Activated gamma-delta T cell treated with anti-CD3 and anti-CD28 coated beads, Interleukin-2, amount 50 U/mL, for 16 hours (primary cell): ENCODE measurements around the gene ZNF575.

Source experiments
- DNase-seq: peaks from one replicate; pipeline ENCODE4 v3.0.0-alpha.2; 2020; ENCODE audit warnings: low read depth

The ZNF575 gene, protein sequence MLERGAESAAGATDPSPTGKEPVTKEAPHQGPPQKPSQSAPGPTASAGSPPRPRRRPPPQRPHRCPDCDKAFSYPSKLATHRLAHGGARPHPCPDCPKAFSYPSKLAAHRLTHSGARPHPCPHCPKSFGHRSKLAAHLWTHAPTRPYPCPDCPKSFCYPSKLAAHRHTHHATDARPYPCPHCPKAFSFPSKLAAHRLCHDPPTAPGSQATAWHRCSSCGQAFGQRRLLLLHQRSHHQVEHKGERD

GRCh38 chr19:43532962-43533545, at the start of gene ZNF575:
Gene ZNF575 (plus strand): TSS chr19:43533188. CDS start chr19:43534423, 1,235 bp downstream.
- DNase-seq = peak; percentile 75

DNA sequence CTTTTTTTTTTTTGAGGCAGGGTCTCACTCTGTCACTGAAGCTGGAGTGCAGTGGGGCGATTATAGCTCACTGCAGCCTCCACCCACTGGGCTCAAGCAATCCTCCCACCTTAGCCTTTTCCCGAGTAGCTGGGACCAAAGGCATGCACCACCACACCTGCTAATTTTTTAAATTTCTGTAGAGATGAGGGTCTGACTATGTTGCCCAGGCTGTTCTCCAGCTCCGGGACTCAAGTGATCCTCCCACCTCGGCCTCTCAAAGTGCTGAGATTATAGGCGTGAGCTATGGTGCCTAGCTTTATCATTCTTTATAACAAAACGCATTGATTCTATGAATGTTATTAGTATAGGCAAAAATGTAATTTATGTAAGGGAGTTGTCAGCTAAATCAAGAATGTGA, 49.7 kb upstream of the ZNF575 start:
- DNase-seq = no peak

DNA sequence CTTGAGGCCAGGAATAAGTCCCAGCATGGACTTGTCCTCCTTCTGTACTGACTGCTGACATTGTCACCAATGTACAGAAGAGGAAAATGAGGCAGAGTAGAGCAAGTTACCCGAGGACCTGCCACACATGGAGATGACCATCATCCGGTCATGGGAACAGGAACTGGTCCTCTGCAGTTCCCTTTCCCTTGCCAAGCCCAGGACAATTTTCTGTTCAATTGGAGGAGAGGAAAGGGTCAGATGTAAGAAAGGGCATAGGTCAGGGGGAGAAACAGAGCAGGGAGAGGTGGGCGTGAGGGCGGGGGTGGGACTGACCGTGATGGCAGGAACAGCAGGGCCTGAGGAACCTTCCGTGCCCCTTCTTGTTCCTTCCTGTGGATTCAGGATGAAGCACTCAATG, 47.0 kb upstream of the ZNF575 start:
- no peak for DNase-seq

GRCh38 chr19:43486412-43486811, 46.6 kb upstream of the ZNF575 start:
- no peak for DNase-seq

DNA sequence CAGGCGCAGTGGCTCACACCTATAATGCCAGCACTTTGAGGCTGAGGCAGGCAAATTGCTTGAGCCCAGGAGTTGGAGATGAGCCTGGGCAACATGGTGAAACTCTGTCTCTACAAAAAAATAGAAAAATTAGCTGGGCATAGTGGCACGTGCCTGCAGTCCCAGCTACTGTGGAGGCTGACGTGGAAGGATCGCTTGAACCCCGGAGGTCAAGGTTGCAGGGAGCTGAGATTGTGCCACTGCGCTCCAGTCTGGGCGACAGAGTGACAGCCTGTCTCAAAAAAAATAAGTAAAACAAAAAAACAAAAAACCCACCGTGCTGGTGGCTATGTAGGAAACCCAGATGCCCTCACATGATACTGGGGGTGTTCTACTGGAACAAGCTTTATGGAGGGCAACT, 44.8 kb upstream of the ZNF575 start:
- DNase-seq = no peak

DNA sequence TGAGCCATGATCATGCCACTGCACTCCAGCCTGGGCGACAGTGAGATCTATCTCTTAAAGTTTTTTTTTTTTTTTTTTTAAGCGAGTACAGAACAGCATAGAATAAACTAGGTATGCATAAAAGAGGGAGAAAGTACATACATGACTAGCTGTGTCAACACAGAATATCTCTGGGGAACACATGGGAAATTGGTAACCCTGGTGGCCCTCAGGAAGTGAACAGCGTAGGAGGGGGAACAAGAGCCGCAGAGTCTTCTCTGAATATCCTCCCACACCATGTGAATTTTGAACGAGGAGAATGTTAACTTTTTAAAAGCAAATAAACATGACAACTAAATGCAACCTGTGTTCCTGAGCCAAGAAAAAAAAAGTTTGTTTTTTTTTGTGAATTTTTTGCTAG, 43.7 kb upstream of the ZNF575 start:
- DNase-seq = no peak

- DNase-seq = no peak
Measured at GRCh38 chr19:43489979-43490599, 42.9 kb upstream of the ZNF575 start.

DNA sequence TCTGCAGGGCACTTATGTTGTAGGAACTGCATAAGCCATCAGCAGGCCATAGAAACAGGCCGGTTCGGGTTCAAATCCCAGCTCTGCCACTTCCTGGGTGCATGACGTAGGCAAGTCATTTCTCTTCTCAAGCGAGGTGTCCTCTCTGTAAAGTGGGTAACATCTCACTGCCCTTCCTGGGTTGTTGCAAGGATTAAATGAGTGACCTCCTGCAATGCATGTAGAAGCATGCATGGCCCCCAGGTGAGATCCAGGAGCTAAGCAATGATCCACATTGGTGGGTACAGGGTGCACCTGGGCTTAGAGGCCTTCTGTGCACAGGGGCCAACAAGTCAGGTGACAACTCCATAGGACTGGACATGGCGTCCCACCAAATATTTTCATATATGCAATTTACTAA, 42.2 kb upstream of the ZNF575 start:
- DNase-seq = no peak

DNA sequence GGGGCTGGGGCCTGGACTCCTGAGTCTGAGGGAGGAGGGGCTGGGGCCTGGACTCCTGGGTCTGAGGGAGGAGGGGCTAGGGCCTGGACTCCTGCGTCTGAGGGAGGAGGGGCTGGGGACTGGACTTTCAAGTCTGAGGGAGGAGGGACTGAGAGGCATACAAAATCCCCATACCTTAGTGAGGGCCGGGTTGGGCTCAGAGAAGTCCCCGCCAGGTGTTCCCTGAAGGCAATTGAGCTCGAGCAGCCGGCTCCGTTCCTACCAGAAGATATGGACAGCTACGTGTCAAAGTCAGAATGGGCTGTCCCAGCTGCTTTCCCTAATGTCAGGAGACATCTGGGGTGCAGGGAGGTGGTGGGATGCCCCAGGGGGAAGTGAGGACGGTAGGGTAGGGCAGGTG, 37.9 kb upstream of the ZNF575 start:
- no peak for DNase-seq

GRCh38 chr19:43496960-43497359, 36.0 kb upstream of the ZNF575 start:
- no peak for DNase-seq

DNA sequence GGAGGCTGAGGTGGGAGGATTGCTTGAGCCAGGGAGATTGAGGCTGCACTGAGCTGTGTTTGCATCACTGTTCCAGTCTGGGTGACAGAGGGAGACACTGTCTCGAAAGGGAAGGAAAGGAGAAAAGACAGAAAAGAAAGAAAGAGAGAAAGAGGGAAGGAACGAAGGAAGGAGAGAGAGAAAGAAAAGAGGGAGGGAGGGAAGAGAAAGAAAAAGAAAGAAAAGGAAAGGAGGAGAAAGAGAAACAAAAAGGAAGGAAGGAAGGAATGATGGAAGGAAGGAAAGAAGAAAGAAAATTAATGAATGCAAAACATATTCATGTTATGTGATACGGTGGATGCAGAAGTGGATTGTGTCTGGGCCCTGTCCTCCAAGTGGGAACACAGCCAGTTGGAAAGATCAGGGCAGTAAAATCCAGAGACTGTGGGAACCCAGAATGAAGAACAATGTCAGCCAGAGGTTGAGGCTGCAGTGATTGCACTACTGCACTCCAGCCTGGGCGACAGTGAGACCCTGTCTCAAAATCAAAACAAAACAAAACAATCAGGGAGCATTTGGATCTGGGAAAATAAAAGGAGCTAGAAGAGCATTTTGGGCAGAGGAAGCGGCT, 34.6 kb upstream of the ZNF575 start:
- DNase-seq = no peak

DNA sequence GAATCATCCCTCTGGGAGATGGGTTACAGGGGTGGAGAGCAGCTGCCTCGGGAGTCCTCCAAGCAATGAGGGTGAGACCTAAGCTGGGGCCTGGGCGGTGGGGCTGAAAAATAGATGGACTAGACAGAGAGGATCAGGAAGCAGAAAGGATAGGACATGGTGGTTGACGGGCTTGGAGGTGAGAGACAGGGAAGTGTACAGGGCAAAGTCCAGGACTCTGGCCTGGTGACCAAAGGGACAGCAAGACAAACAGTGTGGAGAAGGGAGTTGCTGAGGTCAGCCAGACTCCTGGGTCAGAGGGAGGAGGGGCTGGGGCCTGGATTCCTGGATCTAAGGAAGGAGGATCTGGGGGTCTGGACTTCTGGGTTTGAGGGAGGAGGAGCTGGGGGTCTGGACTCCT, 33.9 kb upstream of the ZNF575 start:
- no peak for DNase-seq

- no peak for DNase-seq
Measured at GRCh38 chr19:43501661-43502418, 31.1 kb upstream of the ZNF575 start.

- no peak for DNase-seq
Measured at GRCh38 chr19:43502419-43502976, 30.5 kb upstream of the ZNF575 start.

- peak; percentile 99 for DNase-seq
Measured at GRCh38 chr19:43503501-43504425, 29.2 kb upstream of the ZNF575 start.

GRCh38 chr19:43504426-43505185, 28.4 kb upstream of the ZNF575 start, which contains the start of gene PHLDB3:
Gene PHLDB3 (minus strand): TSS chr19:43504746. CDS start chr19:43504118, 628 bp downstream.
- DNase-seq = no peak

GRCh38 chr19:43505186-43505456, 27.9 kb upstream of the ZNF575 start:
- no peak for DNase-seq

DNA sequence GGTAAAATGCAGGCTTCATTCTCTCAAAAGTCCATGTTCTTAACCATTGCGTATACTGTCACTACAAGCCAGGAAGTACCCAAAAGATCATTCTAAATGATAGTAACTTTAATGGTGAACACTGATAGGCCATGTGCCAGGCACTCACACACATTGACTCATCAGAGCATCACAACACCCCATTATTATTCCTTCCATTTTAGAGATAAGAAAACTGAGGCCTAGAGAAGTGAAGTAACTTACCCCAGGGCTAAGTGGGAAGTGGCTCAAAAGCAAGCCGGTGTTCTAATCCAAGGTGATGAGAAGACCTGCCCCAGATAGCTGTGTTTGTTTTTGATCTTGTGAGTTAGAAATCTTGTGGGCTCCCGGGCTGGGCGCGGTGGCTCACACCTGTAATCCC, 27.0 kb upstream of the ZNF575 start:
- no peak for DNase-seq

- DNase-seq = no peak
Measured at GRCh38 chr19:43506629-43507028, 26.4 kb upstream of the ZNF575 start.

GRCh38 chr19:43507880-43508279, 25.1 kb upstream of the ZNF575 start:
- DNase-seq = no peak
